Measurements from ENCODE around the gene CAMSAP3.
A peak's percentile ranks its signal among the peaks of the same experiment; 100 is the strongest.

CAMSAP3 gene

GRCh38 chr19:7603919-7604318 lies 8.3 kb downstream of the CAMSAP3 start:
- no peak for DNase-seq (ENCODE audit: low read depth in 2 of 2)
- TF ChIP-seq, protein P1, sequence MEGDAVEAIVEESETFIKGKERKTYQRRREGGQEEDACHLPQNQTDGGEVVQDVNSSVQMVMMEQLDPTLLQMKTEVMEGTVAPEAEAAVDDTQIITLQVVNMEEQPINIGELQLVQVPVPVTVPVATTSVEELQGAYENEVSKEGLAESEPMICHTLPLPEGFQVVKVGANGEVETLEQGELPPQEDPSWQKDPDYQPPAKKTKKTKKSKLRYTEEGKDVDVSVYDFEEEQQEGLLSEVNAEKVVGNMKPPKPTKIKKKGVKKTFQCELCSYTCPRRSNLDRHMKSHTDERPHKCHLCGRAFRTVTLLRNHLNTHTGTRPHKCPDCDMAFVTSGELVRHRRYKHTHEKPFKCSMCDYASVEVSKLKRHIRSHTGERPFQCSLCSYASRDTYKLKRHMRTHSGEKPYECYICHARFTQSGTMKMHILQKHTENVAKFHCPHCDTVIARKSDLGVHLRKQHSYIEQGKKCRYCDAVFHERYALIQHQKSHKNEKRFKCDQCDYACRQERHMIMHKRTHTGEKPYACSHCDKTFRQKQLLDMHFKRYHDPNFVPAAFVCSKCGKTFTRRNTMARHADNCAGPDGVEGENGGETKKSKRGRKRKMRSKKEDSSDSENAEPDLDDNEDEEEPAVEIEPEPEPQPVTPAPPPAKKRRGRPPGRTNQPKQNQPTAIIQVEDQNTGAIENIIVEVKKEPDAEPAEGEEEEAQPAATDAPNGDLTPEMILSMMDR (IDR thresholded peaks at IDR 0.05; ENCODE audit: low read depth, low read length), result no peak
- H3K4me3 ChIP-seq (replicated peaks in 1 of 2; ENCODE audit: low read depth in 2 of 2, low read length in 2 of 2), result no peak overlapping the region

DNA sequence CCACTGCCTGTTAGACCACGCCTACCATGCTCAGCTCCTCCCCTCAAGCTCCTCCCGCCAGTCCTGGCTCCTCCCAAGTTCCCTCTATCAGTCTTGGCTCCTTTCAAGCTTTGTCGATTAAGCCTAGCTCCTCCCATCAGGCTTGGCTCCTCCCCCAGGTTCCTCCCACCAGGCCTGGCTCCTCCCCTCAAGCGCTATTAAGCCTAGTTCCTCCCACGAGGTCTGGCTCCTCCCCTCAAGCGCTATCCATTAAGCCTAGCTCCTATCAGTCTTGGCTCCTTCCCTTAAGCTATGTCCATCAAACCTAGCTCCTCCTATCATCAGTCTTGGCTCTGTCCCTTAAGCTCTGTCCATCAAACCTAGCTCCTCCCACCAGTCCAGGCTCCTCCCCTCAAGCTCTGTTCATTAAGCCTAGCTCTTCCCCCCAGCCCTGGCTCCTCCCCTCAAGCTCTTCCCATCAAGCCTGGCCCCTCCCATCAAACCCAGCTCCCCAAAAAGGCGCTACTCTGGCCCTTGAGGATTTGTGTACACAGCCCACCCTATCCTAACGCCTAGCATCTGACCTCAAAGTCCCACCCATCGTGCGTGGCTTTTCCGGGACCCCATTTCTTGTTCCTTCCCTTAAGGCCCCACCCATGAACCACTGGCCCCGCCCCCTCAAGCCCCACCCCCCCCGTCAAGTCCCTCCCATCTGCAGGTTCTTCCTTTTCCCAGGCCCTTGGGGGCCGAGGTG lies 10.0 kb downstream of the CAMSAP3 start:
- H3K4me3 ChIP-seq (replicated peaks in 1 of 2; ENCODE audit: low read depth in 2 of 2, low read length in 2 of 2), result no peak overlapping the region
- DNase-seq (ENCODE audit: low read depth in 2 of 2), result peak; percentile 30 to 40
- TF ChIP-seq, protein P1 (IDR thresholded peaks at IDR 0.05; ENCODE audit: low read depth, low read length), result no peak

- TF ChIP-seq, protein P1 (IDR thresholded peaks at IDR 0.05; ENCODE audit: low read depth, low read length), result no peak
- no peak for DNase-seq (ENCODE audit: low read depth in 2 of 2)
- H3K4me3 ChIP-seq (replicated peaks in 1 of 2; ENCODE audit: low read depth in 2 of 2, low read length in 2 of 2), result no peak overlapping the region
Measured at GRCh38 chr19:7606289-7606688, 10.6 kb downstream of the CAMSAP3 start.

DNA sequence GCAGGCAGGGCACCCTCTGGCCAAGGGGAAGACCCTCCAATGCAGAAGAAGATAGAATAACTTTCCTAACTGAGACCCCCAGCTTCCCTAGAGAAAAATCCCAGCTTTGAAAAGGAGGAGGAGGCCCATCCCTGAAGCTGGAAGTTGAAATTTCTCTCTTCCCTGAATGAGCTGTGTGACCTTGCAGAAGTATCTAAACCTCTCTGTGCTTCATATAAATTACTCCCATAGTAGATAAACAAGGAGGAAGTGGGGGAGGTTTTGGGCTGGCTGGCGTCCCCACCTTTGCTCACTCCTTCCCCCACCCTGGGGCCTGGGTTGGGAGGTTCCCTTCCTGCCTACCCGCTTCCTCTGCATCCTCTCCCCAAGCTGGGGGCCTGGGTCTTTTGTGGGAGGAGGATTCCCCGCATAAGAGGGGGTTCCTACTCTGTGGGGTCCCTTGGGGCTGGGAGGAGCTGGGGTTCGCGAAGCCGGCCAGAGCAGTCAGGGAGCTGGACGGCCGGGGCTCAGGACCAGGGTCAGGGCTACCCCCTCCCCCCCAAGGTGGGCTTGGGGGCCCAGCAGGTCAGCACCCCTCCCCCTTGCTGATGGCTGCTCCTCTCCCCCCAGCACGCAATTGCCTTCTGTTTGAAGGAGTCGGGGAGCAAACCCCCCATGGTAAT lies 11.7 kb downstream of the CAMSAP3 start:
- no peak overlapping the region for H3K4me3 ChIP-seq (replicated peaks in 1 of 2; ENCODE audit: low read depth in 2 of 2, low read length in 2 of 2)
- DNase-seq (ENCODE audit: low read depth in 2 of 2), result no peak
- TF ChIP-seq, protein P1 (IDR thresholded peaks at IDR 0.05; ENCODE audit: low read depth, low read length), result no peak

DNA sequence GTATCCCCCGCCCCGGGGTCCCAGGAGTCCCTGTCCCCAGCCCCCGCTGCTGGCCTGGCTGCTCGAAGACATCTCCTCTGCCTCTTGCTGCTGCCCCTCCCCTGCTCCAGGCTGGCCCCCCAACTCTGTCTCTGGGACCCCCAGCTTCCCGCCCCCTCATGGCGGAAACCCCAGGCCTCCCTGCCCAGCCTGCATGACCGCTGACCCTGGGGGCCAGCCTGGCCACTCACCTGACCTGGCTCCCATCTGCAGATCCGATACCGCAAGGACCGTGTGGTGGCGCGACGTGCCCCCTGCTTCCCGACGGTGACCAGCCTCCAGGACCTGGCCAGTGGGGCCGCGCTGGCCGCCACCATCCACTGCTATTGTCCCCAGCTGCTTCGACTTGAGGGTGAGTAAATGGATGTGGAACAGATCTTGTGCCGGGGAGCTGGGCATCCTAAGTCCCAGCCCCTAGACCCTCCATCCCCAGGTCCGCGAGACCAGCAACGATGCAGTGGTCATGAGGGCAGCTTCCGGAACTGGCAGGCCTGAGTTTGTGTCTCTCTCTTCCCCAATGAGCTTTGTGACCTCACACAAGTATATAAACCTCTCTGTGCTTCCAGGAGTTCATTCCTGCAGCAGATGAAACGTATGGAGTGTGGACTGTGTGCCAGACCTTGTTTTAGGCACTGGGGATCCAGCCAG lies 12.4 kb downstream of the CAMSAP3 start:
- DNase-seq (ENCODE audit: low read depth in 2 of 2), result no peak
- H3K4me3 ChIP-seq (replicated peaks in 1 of 2; ENCODE audit: low read depth in 2 of 2, low read length in 2 of 2), result no peak overlapping the region
- TF ChIP-seq, protein P1 (IDR thresholded peaks at IDR 0.05; ENCODE audit: low read depth, low read length), result no peak

GRCh38 chr19:7610491-7611240 lies 15.0 kb downstream of the CAMSAP3 start:
- H3K4me3 ChIP-seq (replicated peaks in 1 of 2; ENCODE audit: low read depth in 2 of 2, low read length in 2 of 2), result no peak overlapping the region
- DNase-seq (ENCODE audit: low read depth in 2 of 2), result no peak
- TF ChIP-seq, protein P1 (IDR thresholded peaks at IDR 0.05; ENCODE audit: low read depth, low read length), result no peak

All from cardiac fibroblast (primary cell).